WTC11 (cell line): ENCODE data around the gene SORCS2. TPM values are rescaled to one million over a fixed set of nuclear protein-coding genes. Genes with fewer than 3 reads are reported as not detected.

Source experiments
- ATAC-seq: fragments of 200-7000 bp; cut with Tn5 transposase; 2 replicates; pipeline ENCODE4 v1.10.0; 2021; ENCODE audit warnings: mild to moderate bottlenecking, moderate library complexity
- CTCF ChIA-PET: fragments of 300-600 bp; sonication (Branson Sonifier 250); formaldehyde crosslinking; loops from one replicate; lab custom pipeline; 2021; ENCODE audit warnings: antibody characterized with exemption; lab: Charles Lee
- POLR2A ChIA-PET: fragments of 350-600 bp; sonication (Branson Sonifier 250); formaldehyde crosslinking; loops from one replicate; lab custom pipeline; 2021; ENCODE audit warnings: antibody characterized with exemption; lab: Charles Lee
- DNase-seq: peaks from one replicate; pipeline ENCODE4 v3.0.0; 2021; ENCODE audit warnings: low spot score
- H3K27ac Mint-ChIP-seq: 2 replicates; pipeline ENCODE4 v1.8.0; 2021; ENCODE audit warnings: mixed read lengths
- H3K27me3 Mint-ChIP-seq: 2 replicates; pipeline ENCODE4 v1.8.0; 2021; ENCODE audit warnings: low read depth, mild to moderate bottlenecking, moderate library complexity, mixed read lengths
- H3K36me3 Mint-ChIP-seq: 2 replicates; pipeline ENCODE4 v1.8.0; 2021; ENCODE audit warnings: mixed read lengths
- H3K4me1 Mint-ChIP-seq: 2 replicates; pipeline ENCODE4 v1.8.0; 2022; ENCODE audit warnings: mixed read lengths
- H3K4me3 Mint-ChIP-seq: 2 replicates; pipeline ENCODE4 v1.8.0; 2021; ENCODE audit warnings: mild to moderate bottlenecking, moderate library complexity, mixed read lengths
- H3K9me3 Mint-ChIP-seq: 2 replicates; pipeline ENCODE4 v1.8.0; 2021; ENCODE audit warnings: mixed read lengths
- ELF4 ChIP-seq: sonication (generic); formaldehyde crosslinking; IDR thresholded peaks from 2 replicates; pipeline ENCODE4 v1.8.1; 2022; ENCODE audit warnings: low read depth, mild to moderate bottlenecking, moderate library complexity, missing genetic modification reagents
- FOXJ3 ChIP-seq: sonication (generic); formaldehyde crosslinking; IDR thresholded peaks from 2 replicates; pipeline ENCODE4 v1.9.0; 2021; ENCODE audit warnings: missing genetic modification reagents, mild to moderate bottlenecking, borderline replicate concordance
- NR2C2 ChIP-seq: sonication (generic); formaldehyde crosslinking; IDR thresholded peaks from 2 replicates; pipeline ENCODE4 v1.8.0; 2022; ENCODE audit warnings: mild to moderate bottlenecking, missing genetic modification reagents
- RORB ChIP-seq: fragments of 250-450 bp; sonication (Bioruptor Pico); IDR thresholded peaks from 2 replicates; pipeline ENCODE4 v1.9.0; 2021; ENCODE audit warnings: mild to moderate bottlenecking
- SMAD3 ChIP-seq: sonication (generic); formaldehyde crosslinking; IDR thresholded peaks from 2 replicates; pipeline ENCODE4 v1.8.0; 2022; ENCODE audit warnings: missing genetic modification reagents, mild to moderate bottlenecking, borderline replicate concordance
- SOX15 ChIP-seq: fragments of 250-450 bp; sonication (Bioruptor Pico); IDR thresholded peaks from 2 replicates; pipeline ENCODE4 v1.9.0; 2021; ENCODE audit warnings: mild to moderate bottlenecking
- ZBTB21 ChIP-seq: sonication (generic); formaldehyde crosslinking; IDR thresholded peaks from 2 replicates; pipeline ENCODE4 v1.8.1; 2023; ENCODE audit warnings: mild to moderate bottlenecking, missing genetic modification reagents, borderline replicate concordance
- ZNF416 ChIP-seq: fragments of 250-450 bp; sonication (Bioruptor Pico); IDR thresholded peaks from 2 replicates; pipeline ENCODE4 v1.9.0; 2021; ENCODE audit warnings: mild to moderate bottlenecking, inconsistent platforms
- total RNA-seq: library from RNA; stranded (reverse); gene quantifications from 3 replicates; pipeline ENCODE4 v1.2.3, GENCODE V29; 2021
- TF ChIP-seq, protein P1 (sequence below): sonication (generic); formaldehyde crosslinking; conservative IDR thresholded peaks from 2 replicates; pipeline ENCODE4 v1.8.1; 2023; ENCODE audit warnings: mild to moderate bottlenecking, low read depth, missing genetic modification reagents, moderate library complexity
- TF ChIP-seq, protein P2 (sequence below): sonication (generic); formaldehyde crosslinking; IDR thresholded peaks from 2 replicates; pipeline ENCODE4 v1.8.1; 2022; ENCODE audit warnings: missing genetic modification reagents, borderline replicate concordance
- TF ChIP-seq, protein P3 (sequence below): sonication (generic); formaldehyde crosslinking; IDR thresholded peaks from 2 replicates; pipeline ENCODE4 v1.8.0; 2022; ENCODE audit warnings: mild to moderate bottlenecking, missing genetic modification reagents
- TF ChIP-seq, protein P4 (sequence below): sonication (generic); formaldehyde crosslinking; conservative IDR thresholded peaks from 2 replicates; pipeline ENCODE4 v1.8.1; 2022; ENCODE audit warnings: mild to moderate bottlenecking, missing genetic modification reagents
- TF ChIP-seq, protein P5 (sequence below): sonication (generic); formaldehyde crosslinking; IDR thresholded peaks from 2 replicates; pipeline ENCODE4 v1.8.1; 2022; ENCODE audit warnings: mild to moderate bottlenecking, moderate library complexity, missing genetic modification reagents
- TF ChIP-seq, protein P6 (sequence below): sonication (generic); formaldehyde crosslinking; IDR thresholded peaks from 2 replicates; pipeline ENCODE4 v1.8.1; 2022; ENCODE audit warnings: mild to moderate bottlenecking, missing genetic modification reagents, moderate library complexity, borderline replicate concordance
- TF ChIP-seq, protein P7 (sequence below): sonication (generic); formaldehyde crosslinking; IDR thresholded peaks from 2 replicates; pipeline ENCODE4 v1.8.0; 2022; ENCODE audit warnings: mild to moderate bottlenecking, missing genetic modification reagents

The SORCS2 gene
- total RNA-seq, 1 experiment from 2014 or later = 6.6 TPM

DNA sequence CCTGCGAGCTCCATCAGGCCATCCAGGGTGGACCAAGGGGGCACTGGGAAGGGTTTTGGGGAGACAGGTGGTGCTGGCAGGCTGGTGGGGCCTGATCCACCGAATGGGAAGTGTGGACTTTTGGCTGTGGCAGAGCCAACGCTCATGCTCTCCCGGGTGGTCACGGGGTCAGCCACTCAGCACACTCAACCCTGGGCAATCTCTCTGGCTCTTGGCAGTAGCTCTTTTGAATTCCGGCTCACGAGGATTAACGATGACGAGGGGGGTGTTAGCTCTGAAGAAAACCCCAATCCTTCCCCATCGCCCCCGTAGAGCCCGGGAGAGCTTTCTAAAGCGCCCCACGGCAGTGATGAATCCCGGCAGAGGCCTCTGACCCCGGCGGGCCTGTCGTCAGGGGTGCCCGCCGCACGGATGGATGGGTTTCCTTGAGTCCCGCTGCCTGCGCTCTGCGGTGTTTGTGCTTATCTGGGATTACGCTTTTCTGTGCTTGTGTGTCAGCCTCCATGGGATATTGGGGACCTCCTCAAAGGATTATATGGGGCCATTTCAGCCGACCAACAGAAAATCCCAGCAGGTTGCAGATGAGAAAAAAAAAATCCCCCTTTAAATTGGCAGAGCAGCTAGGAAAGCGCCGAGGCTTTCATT, 399.2 kb downstream of the SORCS2 start (continued):
- TF ChIP-seq FOXJ3 (CRISPR knock-in tag) (no peak), ZBTB21 (CRISPR knock-in tag) (no peak), NR2C2 (CRISPR knock-in tag) (no peak), RORB (no peak), SOX15 (no peak), ELF4 (CRISPR knock-in tag) (no peak)
- TF ChIP-seq, protein P1, sequence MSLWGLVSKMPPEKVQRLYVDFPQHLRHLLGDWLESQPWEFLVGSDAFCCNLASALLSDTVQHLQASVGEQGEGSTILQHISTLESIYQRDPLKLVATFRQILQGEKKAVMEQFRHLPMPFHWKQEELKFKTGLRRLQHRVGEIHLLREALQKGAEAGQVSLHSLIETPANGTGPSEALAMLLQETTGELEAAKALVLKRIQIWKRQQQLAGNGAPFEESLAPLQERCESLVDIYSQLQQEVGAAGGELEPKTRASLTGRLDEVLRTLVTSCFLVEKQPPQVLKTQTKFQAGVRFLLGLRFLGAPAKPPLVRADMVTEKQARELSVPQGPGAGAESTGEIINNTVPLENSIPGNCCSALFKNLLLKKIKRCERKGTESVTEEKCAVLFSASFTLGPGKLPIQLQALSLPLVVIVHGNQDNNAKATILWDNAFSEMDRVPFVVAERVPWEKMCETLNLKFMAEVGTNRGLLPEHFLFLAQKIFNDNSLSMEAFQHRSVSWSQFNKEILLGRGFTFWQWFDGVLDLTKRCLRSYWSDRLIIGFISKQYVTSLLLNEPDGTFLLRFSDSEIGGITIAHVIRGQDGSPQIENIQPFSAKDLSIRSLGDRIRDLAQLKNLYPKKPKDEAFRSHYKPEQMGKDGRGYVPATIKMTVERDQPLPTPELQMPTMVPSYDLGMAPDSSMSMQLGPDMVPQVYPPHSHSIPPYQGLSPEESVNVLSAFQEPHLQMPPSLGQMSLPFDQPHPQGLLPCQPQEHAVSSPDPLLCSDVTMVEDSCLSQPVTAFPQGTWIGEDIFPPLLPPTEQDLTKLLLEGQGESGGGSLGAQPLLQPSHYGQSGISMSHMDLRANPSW = no peak
- TF ChIP-seq, protein P2, sequence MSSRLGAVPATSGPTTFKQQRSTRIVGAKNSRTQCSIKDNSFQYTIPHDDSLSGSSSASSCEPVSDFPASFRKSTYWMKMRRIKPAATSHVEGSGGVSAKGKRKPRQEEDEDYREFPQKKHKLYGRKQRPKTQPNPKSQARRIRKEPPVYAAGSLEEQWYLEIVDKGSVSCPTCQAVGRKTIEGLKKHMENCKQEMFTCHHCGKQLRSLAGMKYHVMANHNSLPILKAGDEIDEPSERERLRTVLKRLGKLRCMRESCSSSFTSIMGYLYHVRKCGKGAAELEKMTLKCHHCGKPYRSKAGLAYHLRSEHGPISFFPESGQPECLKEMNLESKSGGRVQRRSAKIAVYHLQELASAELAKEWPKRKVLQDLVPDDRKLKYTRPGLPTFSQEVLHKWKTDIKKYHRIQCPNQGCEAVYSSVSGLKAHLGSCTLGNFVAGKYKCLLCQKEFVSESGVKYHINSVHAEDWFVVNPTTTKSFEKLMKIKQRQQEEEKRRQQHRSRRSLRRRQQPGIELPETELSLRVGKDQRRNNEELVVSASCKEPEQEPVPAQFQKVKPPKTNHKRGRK (CRISPR knock-in tag) = no peak
- TF ChIP-seq, protein P3, sequence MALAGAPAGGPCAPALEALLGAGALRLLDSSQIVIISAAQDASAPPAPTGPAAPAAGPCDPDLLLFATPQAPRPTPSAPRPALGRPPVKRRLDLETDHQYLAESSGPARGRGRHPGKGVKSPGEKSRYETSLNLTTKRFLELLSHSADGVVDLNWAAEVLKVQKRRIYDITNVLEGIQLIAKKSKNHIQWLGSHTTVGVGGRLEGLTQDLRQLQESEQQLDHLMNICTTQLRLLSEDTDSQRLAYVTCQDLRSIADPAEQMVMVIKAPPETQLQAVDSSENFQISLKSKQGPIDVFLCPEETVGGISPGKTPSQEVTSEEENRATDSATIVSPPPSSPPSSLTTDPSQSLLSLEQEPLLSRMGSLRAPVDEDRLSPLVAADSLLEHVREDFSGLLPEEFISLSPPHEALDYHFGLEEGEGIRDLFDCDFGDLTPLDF (CRISPR knock-in tag) = no peak
- TF ChIP-seq, all 79 proteins: peak for 0

DNA sequence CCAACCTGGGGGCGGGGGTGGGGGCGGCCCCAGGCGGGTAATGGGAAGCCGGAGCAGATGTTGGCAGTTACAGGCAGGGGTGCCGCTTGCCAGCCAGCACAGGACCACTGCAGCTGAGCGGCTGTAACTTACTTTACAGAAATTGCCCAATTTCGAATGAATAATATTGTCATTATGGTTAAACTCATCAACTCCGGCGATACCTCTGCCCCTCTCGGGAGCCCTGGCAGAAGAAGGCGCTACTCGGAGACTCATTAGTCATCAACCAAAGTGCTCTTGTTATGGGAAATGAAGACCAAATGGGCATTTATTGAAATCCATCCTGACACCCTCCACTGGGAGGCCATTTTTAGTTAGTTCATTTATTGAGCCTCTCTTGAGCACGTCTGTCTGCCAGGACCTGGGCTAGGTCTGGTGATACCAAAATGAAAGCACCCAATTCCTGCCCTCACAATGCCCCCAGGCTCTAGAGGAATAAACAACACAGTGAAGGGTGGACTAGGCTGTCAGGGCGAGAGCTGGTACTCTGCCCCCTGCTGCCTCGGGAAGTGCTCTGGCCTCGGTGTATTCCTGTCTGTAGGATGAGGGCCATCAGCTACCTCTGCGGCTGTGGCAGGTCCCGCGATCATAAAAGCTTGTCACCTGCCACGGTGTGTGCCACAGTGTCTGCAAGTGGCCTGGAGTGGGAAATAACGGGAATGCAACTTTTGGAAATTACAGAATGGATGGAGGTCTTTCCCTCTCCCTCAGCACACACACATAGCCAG, 401.5 kb downstream of the SORCS2 start:
- DNase-seq (peak; percentile 24), ATAC-seq (peak; percentile 62)
- Mint-ChIP-seq H3K4me3 (no peak overlapping the region), H3K9me3 (no peaks in the 10 kb centered on the region), H3K36me3 (no peaks in the 10 kb centered on the region), H3K4me1 (peaks cover 39% of the 10 kb centered on the region), H3K27me3 (no peaks in the 10 kb centered on the region), H3K27ac (no peak overlapping the region)
- TF ChIP-seq, protein P4, sequence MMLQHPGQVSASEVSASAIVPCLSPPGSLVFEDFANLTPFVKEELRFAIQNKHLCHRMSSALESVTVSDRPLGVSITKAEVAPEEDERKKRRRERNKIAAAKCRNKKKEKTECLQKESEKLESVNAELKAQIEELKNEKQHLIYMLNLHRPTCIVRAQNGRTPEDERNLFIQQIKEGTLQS (CRISPR knock-in tag) = no peak
- TF ChIP-seq, protein P5, sequence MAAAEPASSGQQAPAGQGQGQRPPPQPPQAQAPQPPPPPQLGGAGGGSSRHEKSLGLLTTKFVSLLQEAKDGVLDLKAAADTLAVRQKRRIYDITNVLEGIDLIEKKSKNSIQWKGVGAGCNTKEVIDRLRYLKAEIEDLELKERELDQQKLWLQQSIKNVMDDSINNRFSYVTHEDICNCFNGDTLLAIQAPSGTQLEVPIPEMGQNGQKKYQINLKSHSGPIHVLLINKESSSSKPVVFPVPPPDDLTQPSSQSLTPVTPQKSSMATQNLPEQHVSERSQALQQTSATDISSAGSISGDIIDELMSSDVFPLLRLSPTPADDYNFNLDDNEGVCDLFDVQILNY (CRISPR knock-in tag) = no peak
- TF ChIP-seq ZNF416 (CRISPR knock-in tag) = no peak
- TF ChIP-seq, protein P6, sequence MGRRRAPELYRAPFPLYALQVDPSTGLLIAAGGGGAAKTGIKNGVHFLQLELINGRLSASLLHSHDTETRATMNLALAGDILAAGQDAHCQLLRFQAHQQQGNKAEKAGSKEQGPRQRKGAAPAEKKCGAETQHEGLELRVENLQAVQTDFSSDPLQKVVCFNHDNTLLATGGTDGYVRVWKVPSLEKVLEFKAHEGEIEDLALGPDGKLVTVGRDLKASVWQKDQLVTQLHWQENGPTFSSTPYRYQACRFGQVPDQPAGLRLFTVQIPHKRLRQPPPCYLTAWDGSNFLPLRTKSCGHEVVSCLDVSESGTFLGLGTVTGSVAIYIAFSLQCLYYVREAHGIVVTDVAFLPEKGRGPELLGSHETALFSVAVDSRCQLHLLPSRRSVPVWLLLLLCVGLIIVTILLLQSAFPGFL (CRISPR knock-in tag) = no peak
- no peak for TF ChIP-seq SMAD3 (CRISPR knock-in tag)
- no peak for TF ChIP-seq SOX15
- TF ChIP-seq, protein P7, sequence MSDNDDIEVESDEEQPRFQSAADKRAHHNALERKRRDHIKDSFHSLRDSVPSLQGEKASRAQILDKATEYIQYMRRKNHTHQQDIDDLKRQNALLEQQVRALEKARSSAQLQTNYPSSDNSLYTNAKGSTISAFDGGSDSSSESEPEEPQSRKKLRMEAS (CRISPR knock-in tag) = no peak
- no peak for TF ChIP-seq ZBTB21 (CRISPR knock-in tag)
- ChIA-PET POLR2A (no interaction called here), CTCF (interaction anchor here (0.6 to 1.2 kb wide), 5 partner anchors 57 to 355 kb away, joined by 3 read pairs; no protein-coding TSS in a partner anchor)
